Muscle layer of duodenum (tissue), 2 donors: ENCODE data around the gene EHD4.

Source experiments
- H3K27ac ChIP-seq: one replicate; pipeline ENCODE4 v1.7.0; 2013; ENCODE audit warnings: mild to moderate bottlenecking, low read length
- H3K27me3 ChIP-seq: one replicate; pipeline ENCODE4 v1.7.0; 2013; ENCODE audit warnings: low read depth, mild to moderate bottlenecking, control low read depth, low read length
- H3K36me3 ChIP-seq, 2 donors: one replicate each; pipeline ENCODE4 v1.7.0; 2013; ENCODE audit warnings: low read length in 2 of 2, control low read depth in 1 of 2, mild to moderate bottlenecking in 1 of 2; ENCODE audit not compliant: insufficient read depth in 2 of 2, control insufficient read depth in 1 of 2
- H3K4me1 ChIP-seq, 2 donors: one replicate each; pipeline ENCODE4 v1.7.0; 2013; ENCODE audit warnings: low read length in 2 of 2, mild to moderate bottlenecking in 2 of 2, control low read depth in 1 of 2, moderate library complexity in 1 of 2; ENCODE audit not compliant: insufficient read depth in 2 of 2, control insufficient read depth in 1 of 2
- H3K4me3 ChIP-seq, 2 donors: one replicate each; pipeline ENCODE4 v1.7.0; 2013; ENCODE audit warnings: low read length in 2 of 2, low read depth in 1 of 2, mild to moderate bottlenecking in 1 of 2
- H3K9me3 ChIP-seq, 2 donors: one replicate each; pipeline ENCODE4 v1.7.0; 2013; ENCODE audit warnings: low read length in 2 of 2, control low read depth in 1 of 2, mild to moderate bottlenecking in 1 of 2; ENCODE audit not compliant: control insufficient read depth in 1 of 2
- donor health status: healthy.

EHD4 gene

GRCh38 chr15:41849861-41850260, 122.5 kb downstream of the EHD4 start:
- no peaks in the 10 kb centered on the region for H3K4me1 ChIP-seq
- H3K36me3 ChIP-seq = peaks cover 14 to 40% of the 10 kb centered on the region in 2 donors
- H3K4me3 ChIP-seq = no peak overlapping the region
- H3K27ac ChIP-seq = no peak overlapping the region
- H3K9me3 ChIP-seq = no peaks in the 10 kb centered on the region
- no peaks in the 10 kb centered on the region for H3K27me3 ChIP-seq

- Histone ChIP-seq H3K27ac (no peak overlapping the region), H3K27me3 (no peaks in the 10 kb centered on the region), H3K4me3 (no peak overlapping the region), H3K9me3 (no peaks in the 10 kb centered on the region), H3K36me3 (peaks cover 14 to 46% of the 10 kb centered on the region in 2 donors), H3K4me1 (no peaks in the 10 kb centered on the region)
Measured at GRCh38 chr15:41849204-41849603, 123.2 kb downstream of the EHD4 start.

GRCh38 chr15:41848631-41849030, 123.7 kb downstream of the EHD4 start:
- H3K27me3 ChIP-seq = no peaks in the 10 kb centered on the region
- peaks cover 14 to 52% of the 10 kb centered on the region in 2 donors for H3K36me3 ChIP-seq
- no peaks in the 10 kb centered on the region for H3K9me3 ChIP-seq
- H3K27ac ChIP-seq = no peak overlapping the region
- H3K4me1 ChIP-seq = no peaks in the 10 kb centered on the region
- no peak overlapping the region for H3K4me3 ChIP-seq

GRCh38 chr15:41847981-41848380, 124.4 kb downstream of the EHD4 start:
- Histone ChIP-seq H3K4me1 (no peaks in the 10 kb centered on the region), H3K9me3 (no peaks in the 10 kb centered on the region), H3K36me3 (peaks cover 14 to 54% of the 10 kb centered on the region in 2 donors), H3K4me3 (no peak overlapping the region), H3K27ac (no peak overlapping the region), H3K27me3 (no peaks in the 10 kb centered on the region)

GRCh38 chr15:41847206-41847605, 125.2 kb downstream of the EHD4 start:
- Histone ChIP-seq H3K27me3 (no peaks in the 10 kb centered on the region), H3K36me3 (peaks cover 14 to 60% of the 10 kb centered on the region in 2 donors), H3K27ac (no peak overlapping the region), H3K9me3 (no peaks in the 10 kb centered on the region), H3K4me3 (no peak overlapping the region), H3K4me1 (no peaks in the 10 kb centered on the region)
